ENCODE data around the gene OR2A42. TPM values are rescaled to one million over a fixed set of nuclear protein-coding genes. Genes with fewer than 3 reads are reported as not detected.
"Not testable (repeated sequence)": the region's sequence is repeated elsewhere in the genome, so short reads cannot be mapped to it uniquely, and the experiment has no call there.

OR2A42 gene
- polyA plus RNA-seq, 1 experiment, result not detected

DNA sequence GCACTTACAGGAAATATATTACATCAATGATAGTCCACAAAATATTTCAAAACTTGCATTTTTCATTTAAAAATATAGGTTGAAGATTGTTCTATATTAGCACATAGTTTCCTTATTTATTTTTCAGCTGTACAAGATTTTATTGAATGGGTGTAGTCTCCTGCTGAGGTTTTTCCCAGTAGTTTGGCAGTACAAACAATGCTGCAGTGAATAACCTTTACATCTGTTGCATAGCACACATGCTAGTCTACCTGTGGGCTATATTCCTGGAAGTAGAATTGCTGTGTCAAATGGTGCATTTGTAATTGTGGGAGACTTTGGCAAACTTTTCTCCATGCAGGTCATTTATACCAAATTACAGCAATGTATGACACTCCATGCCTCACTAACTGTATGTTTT, 18.9 kb downstream of the OR2A42 start:
- DNase-seq (ENCODE audit: low read depth); H3K4me3 ChIP-seq (ENCODE audit: low read depth, low read length); CTCF ChIA-PET; POLR2A ChIA-PET; H3K36me3 ChIP-seq (ENCODE audit: control insufficient read depth, insufficient read depth, low read length); H3K27me3 ChIP-seq (ENCODE audit: control insufficient read depth, insufficient read depth, low read length): not testable (repeated sequence)

DNA sequence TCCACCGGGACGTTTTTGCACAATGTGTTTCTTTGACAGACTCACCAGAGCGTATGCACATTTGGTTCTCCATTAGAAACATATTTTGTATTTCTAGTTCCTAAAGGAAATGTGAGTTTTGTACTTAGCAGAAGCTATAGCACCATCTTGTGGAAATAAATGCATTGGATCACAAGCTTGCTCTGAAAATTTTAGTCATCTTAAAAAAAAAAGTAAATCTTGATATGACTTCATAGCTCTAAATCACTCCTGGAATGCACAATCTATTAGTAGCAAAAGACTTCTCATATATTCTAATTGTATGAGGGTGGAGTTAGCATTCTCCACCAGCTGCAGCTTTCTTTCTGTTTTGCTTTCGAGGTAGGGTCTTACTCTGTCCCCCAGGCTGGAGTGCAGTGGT, 20.3 kb downstream of the OR2A42 start:
- POLR2A ChIA-PET; CTCF ChIA-PET; H3K27me3 ChIP-seq (ENCODE audit: control insufficient read depth, insufficient read depth, low read length); H3K4me3 ChIP-seq (ENCODE audit: low read depth, low read length); H3K36me3 ChIP-seq (ENCODE audit: control insufficient read depth, insufficient read depth, low read length); DNase-seq (ENCODE audit: low read depth): not testable (repeated sequence)

DNA sequence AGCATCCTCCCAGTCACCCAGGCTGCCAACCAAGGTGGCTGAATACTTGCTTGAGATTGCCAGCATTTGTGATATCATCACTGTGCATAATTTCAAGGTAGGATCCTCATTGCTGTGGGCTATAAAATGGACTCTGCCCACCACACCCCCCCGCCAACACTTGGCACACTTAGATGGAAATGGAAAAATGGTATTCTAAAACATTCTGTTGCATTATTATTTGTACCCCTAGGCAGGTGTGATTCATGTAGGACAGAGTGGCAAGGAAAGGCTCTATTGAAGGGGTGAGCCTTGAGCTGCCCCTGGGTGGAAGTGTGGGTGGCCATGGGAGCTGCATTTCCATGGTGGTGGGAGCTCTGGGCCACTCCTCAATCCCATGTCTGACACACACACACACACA, 20.8 kb downstream of the OR2A42 start:
- POLR2A ChIA-PET, CTCF ChIA-PET: not testable (repeated sequence)

DNA sequence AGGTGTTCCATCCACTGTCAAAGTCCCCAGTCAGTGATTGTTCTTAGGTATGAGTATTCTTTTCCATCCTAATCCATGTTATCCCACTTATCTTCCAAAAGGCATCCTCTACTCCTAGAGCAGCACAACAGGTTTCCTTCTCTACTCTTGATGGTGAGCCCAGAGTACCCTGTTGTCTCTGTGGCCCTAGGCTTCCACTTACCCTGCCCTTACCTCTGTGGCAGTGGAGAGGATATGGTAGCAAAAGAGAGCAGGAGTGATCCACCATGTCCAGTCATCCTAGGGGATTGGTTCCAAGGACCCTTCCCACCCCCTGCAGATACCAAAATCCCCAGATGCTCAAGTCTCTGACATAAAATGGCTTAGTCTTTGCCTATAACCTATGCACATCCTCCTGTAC, 22.2 kb downstream of the OR2A42 start:
- H3K4me3 ChIP-seq (ENCODE audit: low read depth, low read length); DNase-seq (ENCODE audit: low read depth); CTCF ChIA-PET; H3K36me3 ChIP-seq (ENCODE audit: control insufficient read depth, insufficient read depth, low read length); H3K27me3 ChIP-seq (ENCODE audit: control insufficient read depth, insufficient read depth, low read length); POLR2A ChIA-PET: not testable (repeated sequence)

More for the DNA sequence above, 20.8 kb downstream of the OR2A42 start:
- H3K27me3 ChIP-seq (ENCODE audit: control insufficient read depth, insufficient read depth, low read length); H3K36me3 ChIP-seq (ENCODE audit: control insufficient read depth, insufficient read depth, low read length); DNase-seq (ENCODE audit: low read depth); H3K4me3 ChIP-seq (ENCODE audit: low read depth, low read length): not testable (repeated sequence)

DNA sequence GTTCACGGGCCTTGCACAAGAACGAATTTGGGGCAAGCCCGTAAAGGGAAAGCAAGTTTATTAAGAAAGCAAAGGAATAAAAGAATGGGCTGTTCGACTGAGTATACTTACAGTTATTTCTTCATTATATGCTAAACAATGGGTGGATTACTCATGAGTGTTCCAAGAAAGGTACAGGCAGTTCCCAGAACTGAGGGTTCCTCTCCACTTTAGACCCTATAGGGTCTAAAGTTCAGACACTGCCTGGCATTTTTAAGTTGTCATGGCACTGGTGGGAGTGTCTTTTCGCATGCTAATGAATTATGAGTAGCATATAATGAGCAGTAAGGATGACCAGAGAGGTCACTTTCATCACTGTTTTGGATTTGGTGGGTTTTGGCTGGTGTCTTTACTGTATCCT, 34.1 kb downstream of the OR2A42 start:
- CTCF ChIA-PET; H3K36me3 ChIP-seq (ENCODE audit: control insufficient read depth, insufficient read depth, low read length); H3K4me3 ChIP-seq (ENCODE audit: low read depth, low read length); DNase-seq (ENCODE audit: low read depth); H3K27me3 ChIP-seq (ENCODE audit: control insufficient read depth, insufficient read depth, low read length); POLR2A ChIA-PET: not testable (repeated sequence)

DNA sequence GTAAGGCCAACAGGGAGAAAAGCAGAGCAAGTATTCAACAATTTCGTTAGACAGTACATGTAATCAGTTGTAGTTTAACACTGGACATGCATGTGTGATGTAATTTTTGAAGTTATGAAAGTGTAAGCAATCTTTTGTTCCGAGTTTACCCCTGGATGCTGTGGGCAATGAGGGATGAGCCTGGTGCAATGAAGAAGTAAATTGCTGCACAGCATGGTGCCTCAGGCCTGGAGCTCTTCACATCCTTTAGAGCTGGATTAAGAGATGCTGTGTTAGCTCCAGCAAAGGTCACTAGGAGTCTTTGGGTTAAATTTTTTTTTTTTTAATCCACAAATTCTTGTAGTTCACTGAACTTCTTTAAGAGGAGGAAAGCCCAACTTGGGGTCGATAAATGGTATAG, 36.3 kb downstream of the OR2A42 start:
- POLR2A ChIA-PET; CTCF ChIA-PET; H3K27me3 ChIP-seq (ENCODE audit: control insufficient read depth, insufficient read depth, low read length); H3K4me3 ChIP-seq (ENCODE audit: low read depth, low read length); DNase-seq (ENCODE audit: low read depth); H3K36me3 ChIP-seq (ENCODE audit: control insufficient read depth, insufficient read depth, low read length): not testable (repeated sequence)

DNA sequence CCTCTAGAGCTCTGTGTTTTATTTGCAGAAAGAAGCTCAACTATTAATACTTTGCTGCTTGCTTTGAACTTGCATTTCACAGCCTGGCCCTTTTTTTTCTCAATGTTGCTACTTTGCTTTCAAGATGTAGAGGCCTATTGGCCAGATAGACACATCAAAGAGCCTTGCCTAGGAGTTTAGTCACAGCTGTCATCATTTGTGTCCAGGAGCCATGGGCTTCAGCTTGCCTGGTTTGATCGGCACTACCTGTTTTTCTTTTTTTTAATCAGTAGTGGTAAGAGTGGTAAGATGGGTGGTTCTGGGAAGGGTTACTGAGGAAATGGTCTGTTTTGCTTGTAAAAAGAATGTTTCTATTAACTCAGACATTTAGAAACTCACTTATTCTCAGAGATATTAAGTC, 37.4 kb downstream of the OR2A42 start:
- DNase-seq (ENCODE audit: low read depth); H3K27me3 ChIP-seq (ENCODE audit: control insufficient read depth, insufficient read depth, low read length); H3K4me3 ChIP-seq (ENCODE audit: low read depth, low read length); H3K36me3 ChIP-seq (ENCODE audit: control insufficient read depth, insufficient read depth, low read length); CTCF ChIA-PET; POLR2A ChIA-PET: not testable (repeated sequence)

DNA sequence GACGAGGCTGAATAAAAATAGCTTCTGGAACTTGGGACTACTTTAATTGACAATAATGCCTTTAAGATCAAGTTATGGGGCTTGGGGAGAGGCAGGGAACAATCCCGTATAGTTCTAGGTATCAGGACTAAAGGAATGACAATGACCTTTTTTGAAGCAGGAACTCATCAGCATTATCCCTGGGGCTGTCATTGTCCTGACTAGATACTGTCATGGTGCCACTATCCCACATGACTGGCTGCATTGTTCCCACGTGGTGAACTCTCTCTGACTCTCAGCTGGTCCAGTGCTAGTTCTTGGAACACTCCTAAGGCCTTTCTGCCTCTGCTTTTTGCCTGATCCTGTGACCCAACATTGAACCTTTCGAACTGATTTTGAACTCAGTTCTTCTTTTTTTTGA, 40.5 kb downstream of the OR2A42 start:
- H3K36me3 ChIP-seq (ENCODE audit: control insufficient read depth, insufficient read depth, low read length); DNase-seq (ENCODE audit: low read depth); CTCF ChIA-PET; H3K27me3 ChIP-seq (ENCODE audit: control insufficient read depth, insufficient read depth, low read length); H3K4me3 ChIP-seq (ENCODE audit: low read depth, low read length); POLR2A ChIA-PET: not testable (repeated sequence)

DNA sequence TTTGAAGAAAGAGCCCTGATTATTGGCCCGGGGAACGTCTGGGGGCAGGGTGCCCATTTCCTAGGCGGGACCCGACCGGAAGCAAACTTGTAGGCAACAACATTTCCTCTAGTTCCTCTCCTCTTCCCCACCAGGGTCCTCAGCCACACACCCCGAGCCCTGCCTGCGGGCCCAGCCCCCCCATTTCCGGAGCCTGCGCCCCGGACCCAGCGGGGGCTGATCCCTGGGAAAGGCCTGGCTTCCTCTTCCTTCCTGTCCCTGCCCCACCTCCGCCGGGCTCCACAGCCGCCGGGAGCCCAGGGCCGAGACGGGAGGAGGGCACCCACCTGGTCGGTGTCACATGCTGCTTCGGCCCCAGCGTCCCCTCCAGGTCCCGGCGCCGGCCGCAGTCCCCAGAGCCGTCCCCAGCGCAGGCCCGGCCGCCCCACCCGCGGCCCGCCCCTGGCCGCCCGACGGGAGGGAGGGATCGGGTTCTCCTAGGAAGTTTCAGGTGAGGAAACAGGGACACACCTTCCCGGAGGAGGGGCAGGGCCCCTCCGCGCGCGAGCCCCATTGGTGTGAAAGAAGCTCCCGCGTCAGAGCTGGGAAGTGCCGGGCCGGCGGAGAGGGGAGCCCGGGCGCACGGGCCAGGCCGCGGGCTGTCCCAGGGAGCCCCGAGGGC, 44.1 kb downstream of the OR2A42 start, which contains the start of gene ARHGEF35:
Gene ARHGEF35 (minus strand): TSS at position 622 of the 661 bp plus-strand sequence. CDS start 7,450 bp downstream, outside the sequence.
- H3K4me3 ChIP-seq (ENCODE audit: low read depth, low read length); DNase-seq (ENCODE audit: low read depth); CTCF ChIA-PET; H3K36me3 ChIP-seq (ENCODE audit: control insufficient read depth, insufficient read depth, low read length); POLR2A ChIA-PET; H3K27me3 ChIP-seq (ENCODE audit: control insufficient read depth, insufficient read depth, low read length): not testable (repeated sequence)

DNA sequence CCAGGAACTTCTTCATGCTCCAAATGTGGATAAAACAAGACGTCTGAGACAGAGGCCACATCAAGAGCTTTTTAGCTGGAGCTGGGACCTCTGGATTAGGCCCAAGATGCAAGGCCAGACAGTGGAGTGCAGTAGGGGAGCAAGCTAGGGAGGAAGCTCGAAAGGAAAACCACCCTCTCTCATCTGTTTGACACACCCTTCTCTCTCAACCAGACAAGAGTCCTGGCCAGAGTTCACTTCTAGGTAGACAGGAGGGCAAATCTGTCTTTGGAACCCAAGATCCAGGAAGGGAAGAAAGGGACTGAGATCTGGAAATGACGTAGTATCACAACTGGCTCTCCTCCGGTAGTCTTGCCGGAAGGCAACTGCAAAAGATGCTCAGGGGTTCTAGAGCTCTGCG, 45.0 kb downstream of the OR2A42 start:
- H3K27me3 ChIP-seq (ENCODE audit: control insufficient read depth, insufficient read depth, low read length); H3K4me3 ChIP-seq (ENCODE audit: low read depth, low read length); DNase-seq (ENCODE audit: low read depth); POLR2A ChIA-PET; H3K36me3 ChIP-seq (ENCODE audit: control insufficient read depth, insufficient read depth, low read length); CTCF ChIA-PET: not testable (repeated sequence)

DNA sequence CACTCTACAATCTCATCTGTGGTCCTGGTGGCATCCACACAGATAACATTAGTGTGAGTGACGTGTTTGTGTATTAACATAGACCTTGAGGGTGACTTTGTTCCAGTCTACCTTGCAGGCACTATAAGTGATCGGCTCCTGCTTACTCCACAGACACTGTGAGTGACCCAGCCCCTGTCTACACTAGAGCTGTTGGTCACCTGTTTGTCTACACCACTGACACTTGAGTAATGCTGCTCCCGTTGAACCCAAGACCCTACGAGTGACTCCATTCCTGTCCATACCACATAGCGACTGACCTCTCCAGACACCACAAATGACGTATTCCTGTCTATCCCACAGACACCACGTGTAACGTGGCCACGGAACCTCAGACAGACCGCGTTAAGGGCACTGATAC, 45.6 kb downstream of the OR2A42 start:
- H3K27me3 ChIP-seq (ENCODE audit: control insufficient read depth, insufficient read depth, low read length); POLR2A ChIA-PET; CTCF ChIA-PET; H3K4me3 ChIP-seq (ENCODE audit: low read depth, low read length); H3K36me3 ChIP-seq (ENCODE audit: control insufficient read depth, insufficient read depth, low read length); DNase-seq (ENCODE audit: low read depth): not testable (repeated sequence)

DNA sequence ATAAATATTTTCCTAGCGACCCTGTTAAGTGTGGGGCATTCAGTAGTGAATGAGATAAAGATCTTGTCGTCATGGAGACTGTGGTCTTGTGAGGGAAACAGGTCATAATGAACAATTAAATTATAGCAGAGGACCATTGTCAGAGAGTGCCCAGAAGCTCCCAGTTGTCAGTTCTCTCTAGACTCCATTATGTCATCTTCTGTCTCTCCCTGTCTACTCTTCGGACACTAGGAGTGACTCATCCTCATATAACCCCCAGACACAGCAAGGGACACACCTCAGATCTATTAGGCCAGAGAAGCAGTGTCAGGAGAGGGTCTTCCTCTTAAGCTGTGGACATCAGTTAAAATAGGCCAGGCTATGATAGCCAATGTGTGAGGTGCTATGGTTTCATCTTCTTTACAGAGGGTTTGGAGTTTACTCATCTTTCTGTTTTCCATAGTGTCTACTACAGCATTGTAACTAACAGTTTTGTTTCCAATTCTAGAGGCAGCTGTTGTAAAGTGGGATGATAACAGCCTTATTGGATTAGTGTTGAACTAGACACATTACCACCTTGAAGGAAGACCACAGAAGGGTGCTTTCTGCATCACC, 50.7 kb downstream of the OR2A42 start:
- H3K4me3 ChIP-seq (ENCODE audit: low read depth, low read length); POLR2A ChIA-PET; H3K36me3 ChIP-seq (ENCODE audit: control insufficient read depth, insufficient read depth, low read length); H3K27me3 ChIP-seq (ENCODE audit: control insufficient read depth, insufficient read depth, low read length); CTCF ChIA-PET; DNase-seq (ENCODE audit: low read depth): not testable (repeated sequence)

DNA sequence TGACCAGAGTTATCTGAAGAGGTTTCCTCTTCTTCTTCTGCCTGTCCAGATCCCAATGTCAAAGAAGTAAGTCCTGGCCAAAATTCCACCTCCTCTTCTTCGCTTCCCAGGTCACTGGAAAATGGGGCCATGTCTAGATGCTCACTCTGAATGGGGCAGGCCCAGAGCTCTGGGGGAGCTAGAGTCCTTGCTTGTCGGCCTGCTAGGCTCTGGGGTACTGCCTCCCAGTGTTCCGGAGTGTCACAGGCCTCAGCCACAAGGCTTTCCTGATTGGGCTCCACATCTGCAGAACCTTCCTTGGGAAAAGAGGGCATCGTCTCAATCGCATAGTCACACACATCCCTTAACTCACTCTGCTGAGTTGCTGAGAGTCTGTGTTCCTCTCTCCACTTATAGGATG, 51.6 kb downstream of the OR2A42 start:
- POLR2A ChIA-PET; H3K4me3 ChIP-seq (ENCODE audit: low read depth, low read length); CTCF ChIA-PET; H3K27me3 ChIP-seq (ENCODE audit: control insufficient read depth, insufficient read depth, low read length); H3K36me3 ChIP-seq (ENCODE audit: control insufficient read depth, insufficient read depth, low read length); DNase-seq (ENCODE audit: low read depth): not testable (repeated sequence)

DNA sequence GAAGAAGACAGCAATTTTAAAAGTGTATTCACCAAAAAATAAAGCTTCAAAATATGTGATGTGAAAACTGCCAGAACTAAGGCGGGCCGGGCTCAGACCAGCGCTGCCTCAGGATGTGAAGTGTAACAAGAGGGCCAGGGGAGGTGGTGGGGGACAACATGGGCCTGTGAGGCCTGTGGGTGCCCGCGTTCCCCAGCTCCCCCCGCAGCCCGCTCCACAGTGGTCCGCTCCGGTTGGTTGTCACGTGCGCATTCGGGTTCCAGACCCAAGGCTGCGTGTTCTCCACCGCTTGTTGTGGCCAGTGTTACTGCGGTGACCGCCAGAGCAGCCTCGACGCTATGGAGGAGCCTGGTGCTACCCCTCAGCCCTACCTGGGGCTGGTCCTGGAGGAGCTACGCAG, 56.2 kb downstream of the OR2A42 start, which contains the start of gene CTAGE4:
Gene CTAGE4 (plus strand): TSS at position 301 of the 400 bp plus-strand sequence. CDS start 38 bp downstream, at position 339.
- H3K36me3 ChIP-seq (ENCODE audit: control insufficient read depth, insufficient read depth, low read length); POLR2A ChIA-PET; H3K27me3 ChIP-seq (ENCODE audit: control insufficient read depth, insufficient read depth, low read length); H3K4me3 ChIP-seq (ENCODE audit: low read depth, low read length); DNase-seq (ENCODE audit: low read depth); CTCF ChIA-PET: not testable (repeated sequence)
